ES-I3 (cell line): ENCODE data around the gene MPND.

Source experiments
- H3K36me3 ChIP-seq: 2 replicates; pipeline ENCODE4 v1.6.1; 2013; ENCODE audit warnings: mild to moderate bottlenecking, low read length, control low read depth, moderate library complexity; ENCODE audit not compliant: insufficient read depth
- H3K4me1 ChIP-seq: 2 replicates; pipeline ENCODE4 v1.6.1; 2013; ENCODE audit warnings: mild to moderate bottlenecking, control low read depth, low read length; ENCODE audit not compliant: insufficient read depth
- H3K9ac ChIP-seq: 2 replicates; pipeline ENCODE4 v1.6.1; 2013; ENCODE audit warnings: low read depth, mild to moderate bottlenecking, low read length, moderate library complexity
- H3K9me3 ChIP-seq: 2 replicates; pipeline ENCODE4 v1.6.1; 2013; ENCODE audit warnings: mild to moderate bottlenecking, low read length, moderate library complexity; ENCODE audit not compliant: control insufficient read depth, insufficient read depth

The MPND gene

DNA sequence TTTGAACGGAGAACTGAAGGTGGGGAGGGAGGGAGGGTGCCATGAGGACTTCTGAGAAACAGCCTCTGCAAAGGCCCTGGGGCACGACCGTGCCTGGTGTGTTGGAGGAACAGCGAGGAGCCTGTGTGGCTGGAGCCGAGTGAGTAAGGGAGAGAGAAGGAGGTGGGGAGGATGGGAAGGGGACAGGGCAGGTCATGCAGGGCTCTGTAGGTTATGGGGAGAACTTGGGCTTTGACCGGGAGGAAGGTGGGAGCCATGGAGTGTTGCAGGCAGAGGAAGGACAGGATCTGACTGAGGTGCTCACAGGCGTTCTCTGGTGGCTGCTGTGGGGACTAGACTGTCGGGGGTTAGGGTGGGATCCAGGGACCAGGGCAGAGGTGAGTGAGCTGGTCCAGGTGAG lies 6.7 kb downstream of the MPND start:
- H3K36me3 ChIP-seq, result no peaks in the 10 kb centered on the region
- no peaks in the 10 kb centered on the region for H3K4me1 ChIP-seq
- no peak overlapping the region for H3K9ac ChIP-seq
- no peaks in the 10 kb centered on the region for H3K9me3 ChIP-seq

DNA sequence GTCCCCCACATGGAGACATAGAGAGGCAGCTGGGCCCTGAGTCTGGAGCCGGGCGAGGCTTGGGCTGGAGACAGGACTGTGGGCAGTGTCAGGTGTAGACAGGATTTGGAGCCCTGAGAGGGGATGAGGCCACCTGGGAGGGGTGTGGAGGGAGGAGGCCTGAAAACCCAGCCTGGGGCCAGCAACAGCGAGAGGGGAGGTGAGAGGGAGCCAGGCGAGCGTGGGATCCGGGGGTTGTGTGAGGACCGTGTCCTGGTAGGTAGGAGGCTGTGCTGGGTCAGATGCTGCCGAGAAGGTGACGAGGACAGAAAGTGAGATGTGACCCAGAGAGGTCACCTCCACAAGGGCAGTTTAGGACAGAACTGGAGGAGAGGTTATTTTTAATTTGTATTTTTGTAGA lies 7.4 kb downstream of the MPND start:
- Histone ChIP-seq H3K36me3 (no peaks in the 10 kb centered on the region), H3K4me1 (no peaks in the 10 kb centered on the region), H3K9ac (no peak overlapping the region), H3K9me3 (no peaks in the 10 kb centered on the region)

GRCh38 chr19:4352701-4353121 lies 9.3 kb downstream of the MPND start:
- H3K4me1 ChIP-seq, result no peaks in the 10 kb centered on the region
- no peaks in the 10 kb centered on the region for H3K36me3 ChIP-seq
- H3K9me3 ChIP-seq, result no peaks in the 10 kb centered on the region
- no peak overlapping the region for H3K9ac ChIP-seq

GRCh38 chr19:4354282-4354681 lies 10.9 kb downstream of the MPND start:
- no peaks in the 10 kb centered on the region; the same call in 1 of the 2 replicates for H3K36me3 ChIP-seq
- H3K4me1 ChIP-seq, result no peaks in the 10 kb centered on the region
- H3K9me3 ChIP-seq, result no peaks in the 10 kb centered on the region
- no peak overlapping the region for H3K9ac ChIP-seq

DNA sequence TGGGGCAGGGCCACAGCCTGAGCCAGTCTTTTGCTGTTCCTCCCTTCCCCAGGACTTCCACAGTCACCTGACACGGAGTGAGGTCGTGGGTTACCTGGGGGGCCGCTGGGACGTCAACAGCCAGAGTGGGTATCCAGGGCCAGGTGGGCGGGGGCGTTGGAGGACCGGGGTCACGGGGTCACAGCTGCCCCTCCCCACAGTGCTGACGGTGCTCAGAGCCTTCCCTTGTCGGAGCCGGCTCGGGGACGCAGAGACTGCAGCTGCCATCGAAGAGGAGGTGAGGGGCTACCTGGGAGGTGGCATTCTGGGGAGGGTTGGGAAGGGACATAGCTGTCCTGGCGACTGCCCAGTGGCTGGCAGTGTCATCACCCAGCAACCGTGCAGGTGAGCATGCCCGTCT lies 11.5 kb downstream of the MPND start:
- no peaks in the 10 kb centered on the region; the same call in 1 of the 2 replicates for H3K36me3 ChIP-seq

DNA sequence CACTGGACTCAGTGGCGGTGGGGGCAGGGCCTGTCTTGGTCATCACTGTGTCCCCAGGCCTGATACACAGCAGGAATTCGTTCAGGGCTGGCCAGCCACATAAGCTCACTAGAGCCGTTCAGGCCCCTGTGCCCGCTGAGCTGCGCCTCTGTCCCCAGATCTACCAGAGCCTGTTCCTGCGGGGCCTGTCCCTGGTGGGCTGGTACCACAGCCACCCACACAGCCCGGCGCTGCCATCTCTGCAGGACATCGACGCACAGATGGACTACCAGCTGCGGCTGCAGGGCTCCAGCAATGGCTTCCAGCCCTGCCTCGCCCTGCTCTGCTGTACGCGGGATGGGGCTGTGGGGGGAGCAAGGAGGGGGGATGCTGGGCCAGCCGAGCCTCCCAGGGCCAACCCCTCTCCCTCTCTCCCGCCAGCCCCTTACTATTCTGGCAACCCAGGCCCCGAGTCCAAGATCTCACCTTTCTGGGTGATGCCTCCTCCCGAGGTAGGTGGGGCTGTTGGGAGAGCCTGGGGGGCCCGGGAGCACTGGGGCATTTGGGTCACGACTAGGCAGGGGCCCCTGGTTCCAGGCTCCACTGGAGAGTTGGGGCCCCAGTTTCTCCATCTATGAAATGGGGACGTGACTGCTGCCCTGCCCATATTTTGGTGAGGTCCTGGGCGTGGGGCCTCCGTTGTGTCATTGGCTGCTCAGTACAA lies 13.9 kb downstream of the MPND start:
- Histone ChIP-seq H3K9ac (no peak overlapping the region), H3K9me3 (no peaks in the 10 kb centered on the region), H3K36me3 (no peaks in the 10 kb centered on the region; the same call in 1 of the 2 replicates)

More for the DNA sequence above, 11.5 kb downstream of the MPND start:
- Histone ChIP-seq H3K9me3 (no peaks in the 10 kb centered on the region), H3K4me1 (no peaks in the 10 kb centered on the region), H3K9ac (no peak overlapping the region)

DNA sequence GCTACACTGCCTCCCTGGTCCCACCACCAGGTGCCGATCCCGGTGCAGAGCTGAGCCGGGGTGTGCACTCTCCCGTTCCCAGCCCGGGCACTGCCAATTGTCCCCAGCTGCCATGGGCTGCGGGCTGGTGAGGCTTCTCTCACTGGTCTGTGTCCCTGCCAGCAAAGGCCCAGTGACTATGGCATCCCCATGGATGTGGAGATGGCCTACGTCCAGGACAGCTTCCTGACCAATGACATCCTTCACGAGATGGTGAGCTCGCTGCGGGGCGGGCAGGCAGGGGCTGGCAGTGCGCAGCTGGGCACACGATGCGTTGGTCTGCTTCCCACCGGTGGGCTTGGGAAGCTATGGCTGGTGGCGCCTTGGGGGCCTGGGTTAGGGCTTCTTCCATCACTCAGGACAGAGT lies 14.6 kb downstream of the MPND start:
- no peak overlapping the region for H3K9ac ChIP-seq
- H3K4me1 ChIP-seq, result no peaks in the 10 kb centered on the region; the same call in 1 of the 2 replicates
- no peaks in the 10 kb centered on the region; the same call in 1 of the 2 replicates for H3K36me3 ChIP-seq
- no peaks in the 10 kb centered on the region for H3K9me3 ChIP-seq

More for the DNA sequence above, 13.9 kb downstream of the MPND start:
- H3K4me1 ChIP-seq, result no peaks in the 10 kb centered on the region; the same call in 1 of the 2 replicates

DNA sequence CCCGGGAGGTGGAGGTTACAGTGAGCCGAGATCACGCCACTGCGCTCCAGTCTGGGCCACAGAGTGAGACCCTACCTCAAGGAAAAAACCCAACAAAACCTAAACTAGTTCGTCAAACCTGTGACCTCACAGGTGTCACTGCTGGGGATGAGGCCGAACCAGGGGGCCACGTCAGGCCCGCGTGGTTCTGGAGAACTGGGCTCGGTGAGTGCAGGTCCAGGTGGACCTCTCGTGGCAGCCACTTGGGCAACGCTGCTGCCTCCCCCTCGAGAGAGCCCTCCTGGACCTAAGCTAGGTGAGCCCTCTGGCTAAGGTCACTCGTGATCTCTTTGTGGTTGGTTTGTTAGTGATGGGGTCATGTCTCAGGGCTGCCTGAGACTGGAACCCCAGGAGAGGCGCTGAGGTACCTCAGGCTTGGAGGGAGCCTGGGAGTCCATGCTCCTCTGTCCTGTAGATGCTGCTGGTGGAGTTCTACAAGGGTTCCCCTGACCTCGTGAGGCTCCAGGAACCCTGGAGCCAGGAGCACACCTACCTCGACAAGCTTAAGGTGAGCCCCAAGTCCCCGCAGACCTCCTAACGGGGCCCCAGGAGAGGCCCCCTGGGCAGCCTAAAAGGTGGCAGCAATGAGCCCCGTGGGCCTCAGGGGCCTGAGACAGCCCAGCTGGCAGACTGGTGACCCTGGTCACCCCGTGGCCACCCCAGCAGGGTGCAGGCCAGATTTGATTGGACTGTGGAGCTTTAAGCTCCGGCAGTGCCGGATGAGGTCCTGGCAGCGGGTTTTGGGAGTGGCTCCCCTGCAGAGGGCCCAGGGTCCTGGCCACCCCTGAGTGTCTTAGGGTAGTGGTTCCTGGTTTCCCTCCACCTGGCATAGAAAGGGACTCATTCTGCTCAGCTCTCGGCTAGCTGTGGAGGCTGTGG lies 15.6 kb downstream of the MPND start:
- H3K9me3 ChIP-seq, result no peaks in the 10 kb centered on the region
- no peaks in the 10 kb centered on the region; the same call in 1 of the 2 replicates for H3K36me3 ChIP-seq
- H3K9ac ChIP-seq, result no peak overlapping the region
- H3K4me1 ChIP-seq, result no peaks in the 10 kb centered on the region; the same call in 1 of the 2 replicates

GRCh38 chr19:4359627-4360000 lies 16.3 kb downstream of the MPND start:
- Histone ChIP-seq H3K9me3 (no peaks in the 10 kb centered on the region), H3K36me3 (no peaks in the 10 kb centered on the region; the same call in 1 of the 2 replicates), H3K9ac (no peak overlapping the region), H3K4me1 (no peaks in the 10 kb centered on the region; the same call in 1 of the 2 replicates)

GRCh38 chr19:4360081-4360569 lies 16.8 kb downstream of the MPND start:
- Histone ChIP-seq H3K9me3 (no peaks in the 10 kb centered on the region), H3K36me3 (no peaks in the 10 kb centered on the region; the same call in 1 of the 2 replicates), H3K9ac (no peak overlapping the region), H3K4me1 (no peaks in the 10 kb centered on the region; the same call in 1 of the 2 replicates)

DNA sequence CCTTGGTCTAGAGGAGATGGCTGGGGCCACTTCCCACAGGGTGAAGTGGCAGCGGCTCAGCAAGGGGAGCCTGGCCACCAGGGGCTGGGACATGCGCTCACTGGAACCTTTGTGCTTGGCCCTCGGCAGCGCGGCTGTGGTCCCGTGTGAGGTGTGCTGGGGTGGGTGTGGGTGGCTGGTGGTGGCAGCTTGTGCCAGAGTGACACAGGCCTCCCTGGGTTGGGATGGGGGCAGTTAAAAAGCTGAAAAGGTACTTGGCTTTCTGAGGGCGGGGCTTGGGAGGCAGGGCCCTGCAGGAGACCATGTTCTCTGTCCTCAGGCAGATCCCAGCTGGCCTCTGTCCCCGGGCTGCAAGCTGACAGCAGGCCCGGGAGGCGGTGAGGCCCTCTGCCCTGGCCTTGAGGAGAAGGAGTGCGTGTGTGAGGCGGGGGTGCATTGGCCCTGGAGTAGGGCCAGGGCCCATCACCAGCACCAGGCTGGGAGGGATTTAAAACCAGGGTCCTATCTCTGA lies 17.3 kb downstream of the MPND start:
- H3K9me3 ChIP-seq, result no peaks in the 10 kb centered on the region
- H3K36me3 ChIP-seq, result peaks cover 4% of the 10 kb centered on the region; the same call in 1 of the 2 replicates
- no peak overlapping the region for H3K9ac ChIP-seq
- no peaks in the 10 kb centered on the region; the same call in 1 of the 2 replicates for H3K4me1 ChIP-seq

GRCh38 chr19:4361152-4362046 lies 18.0 kb downstream of the MPND start:
- Histone ChIP-seq H3K36me3 (peaks cover 7% of the 10 kb centered on the region; the same call in 1 of the 2 replicates), H3K9me3 (no peaks in the 10 kb centered on the region), H3K9ac (no peak overlapping the region), H3K4me1 (no peaks in the 10 kb centered on the region; the same call in 1 of the 2 replicates)

DNA sequence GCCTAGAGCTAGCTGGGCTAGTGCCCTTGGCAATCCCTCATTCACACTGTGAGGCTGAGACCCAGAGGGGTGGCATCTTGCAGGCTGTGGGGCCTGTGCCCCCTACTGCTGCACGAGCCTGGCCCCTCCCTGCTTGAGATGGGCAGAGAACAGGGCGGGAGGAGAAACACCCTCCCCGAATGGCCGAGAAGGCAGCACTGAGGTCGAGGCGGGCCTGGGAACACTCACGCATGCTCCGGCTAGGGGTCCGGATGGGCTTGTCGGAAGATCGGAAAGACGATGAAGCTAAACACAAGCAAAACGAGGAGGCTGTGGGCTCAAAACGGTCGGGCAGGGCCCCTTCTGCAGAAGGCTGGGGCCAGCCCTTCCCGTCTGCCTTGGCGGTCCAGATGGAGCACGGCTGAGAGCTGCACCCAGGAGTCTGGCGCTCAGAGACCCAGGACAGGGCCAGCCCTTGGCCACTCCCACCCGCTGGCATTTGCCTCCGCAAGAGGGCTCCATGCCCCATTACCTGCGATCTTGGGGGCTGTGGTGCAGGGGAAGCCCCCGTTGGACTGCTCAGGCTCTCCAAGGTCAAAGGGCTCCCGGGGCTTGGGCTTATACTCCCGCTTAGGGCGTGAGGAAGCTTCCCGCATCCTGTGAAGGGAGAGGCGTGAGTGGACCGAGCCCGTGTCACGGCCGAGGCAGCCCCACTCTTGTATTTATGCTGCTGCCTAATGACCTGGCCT lies 18.9 kb downstream of the MPND start:
- Histone ChIP-seq H3K4me1 (no peaks in the 10 kb centered on the region; the same call in 1 of the 2 replicates), H3K9me3 (no peaks in the 10 kb centered on the region), H3K36me3 (peaks cover 7% of the 10 kb centered on the region; the same call in 1 of the 2 replicates), H3K9ac (no peak overlapping the region)
